GM03348 (cell line): Measurements from ENCODE around the gene AFF2.
"Not testable (repeated sequence)": the region's sequence is repeated elsewhere in the genome, so short reads cannot be mapped to it uniquely, and the experiment has no call there.

ENCODE experiments used
- DNase-seq: peaks from one replicate; pipeline ENCODE4 v3.0.0; 2012; ENCODE audit warnings: low spot score

AFF2 gene

GRCh38 chrX:148643460-148643859 is 143.0 kb downstream of the AFF2 start:
- DNase-seq: no peak

DNA sequence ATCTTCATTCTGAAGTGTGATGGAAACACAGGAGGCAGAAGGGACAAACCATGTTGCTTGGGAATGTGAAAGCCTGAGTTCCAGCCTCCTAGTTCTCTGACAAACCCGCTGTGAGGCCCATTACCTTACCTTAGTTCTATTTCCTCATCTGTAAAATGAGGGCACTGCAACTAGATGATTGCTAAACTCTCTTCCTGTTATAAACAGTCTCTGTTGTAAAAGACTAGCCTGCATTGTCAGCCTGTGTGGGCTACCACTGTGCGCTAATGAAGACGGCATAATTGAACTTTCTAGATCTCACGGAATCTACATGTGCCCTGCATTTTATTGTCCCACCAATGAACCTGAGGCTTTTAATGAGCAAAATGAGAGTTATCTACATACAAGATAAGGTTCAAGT is 147.2 kb downstream of the AFF2 start:
- no peak for DNase-seq

DNA sequence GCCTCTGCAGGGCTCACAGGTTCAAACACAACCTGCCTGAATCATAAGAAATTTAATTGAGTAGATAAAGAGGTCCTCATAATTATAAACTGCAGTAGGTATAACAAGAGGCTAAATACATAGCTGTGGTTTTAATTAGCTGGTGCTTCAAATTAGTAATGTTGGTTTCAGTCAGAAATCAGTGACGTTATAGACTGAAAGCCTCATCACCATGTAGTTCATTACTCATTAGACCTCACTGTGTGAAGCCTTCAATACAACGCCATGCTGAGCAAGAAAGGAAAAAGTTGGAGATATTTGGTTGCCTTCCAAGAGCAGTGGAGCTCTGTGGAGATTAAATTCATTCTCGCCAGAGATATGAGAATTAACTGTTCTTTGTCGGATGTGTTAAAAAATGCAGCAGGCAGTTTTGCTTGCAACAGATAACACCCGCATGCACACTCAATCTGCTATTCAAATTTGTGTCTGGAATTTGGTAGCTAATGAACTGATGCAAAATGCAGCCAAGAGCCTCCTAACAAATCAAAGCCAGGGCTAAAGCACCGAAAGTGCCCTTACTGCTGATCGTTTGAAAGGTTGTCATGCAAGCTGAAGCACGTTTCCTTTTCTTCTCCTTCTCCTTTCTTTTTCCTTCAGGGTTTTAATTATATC is 148.9 kb downstream of the AFF2 start:
- peak; percentile 1 for DNase-seq

DNA sequence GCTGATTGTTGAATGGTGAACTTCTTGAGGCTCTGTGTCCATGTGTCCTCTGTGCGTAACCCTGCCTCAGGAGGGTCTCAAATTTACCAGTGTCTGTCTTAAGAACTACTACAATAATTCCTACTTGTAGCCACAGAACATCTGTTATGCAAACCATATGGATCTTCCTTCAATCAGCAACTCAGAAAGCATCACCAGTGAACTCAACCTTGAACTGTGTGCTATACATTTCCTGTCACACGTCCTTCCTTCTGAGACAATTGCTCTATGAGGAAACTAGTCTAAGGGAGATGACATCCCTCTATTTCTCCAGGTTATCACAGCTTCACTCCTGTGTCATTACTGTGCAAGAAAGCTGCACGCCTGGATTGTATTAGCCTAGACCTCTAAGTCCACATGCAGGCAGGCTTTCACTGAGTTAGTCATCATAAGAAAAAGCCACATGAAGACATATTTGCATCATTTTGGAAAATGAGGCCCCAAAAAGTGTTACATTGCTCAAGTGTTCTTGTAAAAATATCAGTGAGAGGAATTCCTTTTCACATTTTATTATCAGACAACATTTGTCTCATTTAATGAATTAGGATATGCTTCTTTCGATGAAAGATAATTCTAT is 157.8 kb downstream of the AFF2 start:
- DNase-seq: peak; percentile 6

DNA sequence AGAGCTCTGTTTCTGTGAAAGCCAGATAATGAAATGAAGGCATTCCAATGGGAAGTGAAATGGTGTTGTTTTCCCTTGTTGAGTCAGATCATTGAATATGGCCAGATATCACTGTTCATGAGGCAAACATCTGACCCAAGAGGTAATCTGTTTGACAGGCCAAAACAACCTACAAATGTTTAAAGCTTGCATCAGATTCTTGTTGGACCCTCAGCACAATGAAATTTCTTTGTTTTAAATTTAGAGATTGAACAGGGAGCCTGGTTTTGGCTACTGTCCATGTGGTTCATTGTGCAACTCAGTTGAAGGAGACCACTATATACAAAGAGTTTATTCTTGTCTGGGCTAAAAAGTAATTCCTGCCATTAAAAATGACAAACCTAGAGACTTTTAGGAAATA is 159.1 kb downstream of the AFF2 start:
- DNase-seq: no peak

GRCh38 chrX:148661035-148661434 is 160.6 kb downstream of the AFF2 start:
- peak; percentile 2 for DNase-seq

DNA sequence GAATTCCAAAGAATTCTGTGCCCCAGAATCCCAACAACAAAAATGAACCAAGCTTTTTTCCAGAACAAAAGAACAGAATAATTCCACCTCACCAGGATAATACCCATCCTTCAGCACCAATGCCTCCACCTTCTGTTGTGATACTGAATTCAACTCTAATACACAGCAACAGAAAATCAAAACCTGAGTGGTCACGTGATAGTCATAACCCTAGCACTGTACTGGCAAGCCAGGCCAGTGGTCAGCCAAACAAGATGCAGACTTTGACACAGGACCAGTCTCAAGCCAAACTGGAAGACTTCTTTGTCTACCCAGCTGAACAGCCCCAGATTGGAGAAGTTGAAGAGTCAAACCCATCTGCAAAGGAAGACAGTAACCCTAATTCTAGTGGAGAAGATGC is 161.6 kb downstream of the AFF2 start:
- no peak for DNase-seq

DNA sequence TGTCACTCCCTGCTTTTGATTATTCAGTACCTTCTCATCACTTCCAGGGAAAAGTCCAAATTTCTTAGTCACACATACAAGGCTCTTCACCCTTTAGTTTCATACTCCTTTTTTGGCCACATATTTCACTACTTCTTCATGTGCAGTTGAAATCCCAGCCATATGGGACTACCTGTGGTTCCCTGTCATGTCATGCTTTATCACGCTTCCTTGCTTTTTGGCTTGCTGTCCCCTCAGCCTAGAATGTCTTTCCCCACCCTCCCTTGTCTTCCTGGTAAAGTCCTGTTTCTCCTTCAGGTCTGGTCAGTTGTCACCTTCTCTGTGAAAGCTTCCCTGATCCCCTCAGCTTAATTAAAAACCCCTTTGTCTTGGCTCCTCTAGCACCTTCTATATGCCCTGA is 163.8 kb downstream of the AFF2 start:
- DNase-seq: no peak

GRCh38 chrX:148664995-148665394 is 164.6 kb downstream of the AFF2 start:
- DNase-seq: no peak

DNA sequence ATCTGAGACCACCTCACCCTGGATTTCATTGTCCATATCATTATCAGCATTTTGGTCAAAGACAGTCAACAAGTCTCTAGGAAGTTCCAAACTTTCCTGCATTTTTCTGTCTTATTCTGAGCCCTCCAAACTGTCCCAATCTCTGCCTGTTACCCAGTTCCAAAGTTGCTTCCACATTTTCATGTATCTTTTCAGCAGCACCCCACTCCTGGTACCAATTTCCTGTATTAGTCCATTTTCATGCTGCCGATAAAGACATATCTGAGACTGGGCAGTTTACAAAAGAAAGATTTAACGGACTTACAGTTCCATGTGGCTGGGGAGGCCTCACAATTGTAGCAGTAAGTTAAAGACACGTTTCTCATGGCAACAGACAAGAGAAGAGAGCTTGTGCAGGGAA is 168.8 kb downstream of the AFF2 start:
- not testable (repeated sequence) for DNase-seq

DNA sequence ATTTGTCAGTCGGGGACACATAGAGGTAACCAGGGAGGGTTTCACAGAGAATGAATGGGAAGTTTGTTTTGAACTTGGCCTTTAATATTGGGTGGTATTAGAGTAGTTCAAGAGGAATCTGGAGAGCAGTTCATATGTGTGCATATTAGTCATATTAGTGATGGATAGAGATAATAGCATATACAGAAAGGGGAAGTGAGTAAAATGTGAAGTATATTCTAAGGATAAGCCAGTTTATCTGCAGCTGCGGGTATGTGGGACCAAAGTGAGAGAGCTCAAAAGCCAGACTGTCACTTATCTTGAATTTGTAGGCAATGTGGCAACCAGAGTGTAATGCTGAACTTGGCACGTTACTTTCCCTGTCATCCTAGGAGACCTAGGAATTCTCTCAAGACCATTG is 169.9 kb downstream of the AFF2 start:
- no peak for DNase-seq

DNA sequence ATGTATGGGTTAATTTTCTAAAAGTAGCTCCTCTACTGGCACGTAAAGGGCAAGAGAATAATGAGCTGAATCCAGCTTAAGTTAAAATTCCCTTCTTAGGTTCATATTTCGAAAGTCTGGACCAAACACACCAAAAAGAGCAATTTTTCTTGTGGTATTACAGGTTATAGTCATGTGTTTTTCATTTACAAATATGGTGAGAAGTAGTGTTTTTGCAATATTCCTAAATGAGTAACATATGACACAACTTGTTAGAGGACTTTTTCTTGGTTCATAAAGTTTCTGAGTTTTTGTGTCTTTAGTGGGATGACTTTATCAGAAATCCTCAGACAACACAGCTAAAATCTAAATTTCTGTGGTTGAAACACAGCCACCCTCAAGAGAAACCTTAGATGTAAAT is 172.1 kb downstream of the AFF2 start:
- peak; percentile 3 for DNase-seq

GRCh38 chrX:148681605-148682004 is 181.2 kb downstream of the AFF2 start:
- DNase-seq: no peak

DNA sequence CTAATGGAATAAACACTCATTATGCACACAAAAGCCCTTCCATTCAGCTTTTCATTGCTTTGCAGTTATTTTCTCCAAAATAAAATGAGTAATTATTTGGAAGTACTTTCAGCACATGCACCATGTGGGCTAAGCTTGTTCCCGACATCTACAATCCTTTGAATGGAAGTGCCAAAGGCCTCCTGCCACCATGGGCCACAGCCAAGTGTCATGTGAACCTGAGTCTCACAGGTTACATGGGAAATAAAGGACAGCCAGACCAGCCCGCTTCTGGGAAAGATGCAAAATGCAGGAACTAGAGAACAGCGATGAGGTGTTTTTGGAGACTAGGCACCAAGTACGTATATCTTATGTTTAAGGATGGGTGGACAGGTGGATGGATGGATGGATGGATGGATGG is 181.8 kb downstream of the AFF2 start:
- no peak for DNase-seq

DNA sequence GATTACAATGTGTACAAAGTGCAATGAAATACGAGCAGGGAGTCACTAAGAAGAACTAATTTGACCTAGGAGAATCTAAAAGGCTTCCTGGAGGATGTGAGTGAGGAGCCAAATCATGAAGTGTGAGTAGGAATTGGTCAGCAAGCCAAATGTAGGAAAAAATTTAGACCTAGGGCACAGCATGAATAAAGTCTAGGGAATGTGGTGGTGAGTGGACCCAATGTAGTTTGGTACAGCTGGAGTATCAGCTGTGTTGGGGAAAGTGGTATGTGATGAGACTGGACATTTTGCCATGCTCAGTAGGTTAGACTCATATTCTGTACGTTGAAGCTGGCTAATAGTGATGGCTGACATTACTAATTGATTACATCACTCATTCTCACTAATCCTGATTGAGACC is 191.0 kb downstream of the AFF2 start:
- peak; percentile 5 for DNase-seq

DNA sequence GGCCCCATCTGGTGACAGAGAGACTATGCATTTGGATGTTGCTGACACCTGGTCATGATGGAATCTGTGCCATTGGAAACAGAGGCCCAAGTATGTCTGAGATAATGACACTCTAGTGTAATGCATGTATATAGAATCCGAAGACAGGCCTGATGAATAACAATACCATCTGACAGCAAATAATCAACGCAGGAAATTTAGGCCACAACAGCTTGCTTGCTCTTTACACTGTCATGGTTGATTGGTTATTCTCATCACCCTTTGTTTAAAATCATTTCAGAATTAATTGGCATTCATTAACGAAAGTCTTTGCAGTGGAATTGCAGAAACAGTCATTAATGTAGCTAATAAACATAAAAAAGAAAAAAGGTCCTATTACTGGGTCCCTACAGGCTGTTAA is 194.8 kb downstream of the AFF2 start:
- DNase-seq: no peak

DNA sequence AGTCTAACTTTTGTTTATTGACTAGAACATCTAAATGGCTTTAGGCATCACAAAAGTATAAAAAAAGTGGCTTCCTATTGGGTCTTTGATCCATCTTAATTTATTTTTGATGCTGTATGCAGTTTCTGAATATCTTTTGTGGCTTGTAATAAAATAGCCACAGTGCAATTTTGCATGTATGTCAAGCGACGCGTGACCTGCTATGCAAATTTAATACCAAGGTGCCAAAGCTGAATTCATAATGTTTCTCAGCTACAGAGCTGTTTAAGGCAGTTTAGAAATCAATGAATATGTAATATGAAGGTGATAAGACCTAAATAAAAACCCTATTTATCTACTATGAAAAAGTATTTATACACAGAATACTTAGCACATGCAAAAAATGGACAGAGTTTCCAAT is 197.8 kb downstream of the AFF2 start:
- no peak for DNase-seq

DNA sequence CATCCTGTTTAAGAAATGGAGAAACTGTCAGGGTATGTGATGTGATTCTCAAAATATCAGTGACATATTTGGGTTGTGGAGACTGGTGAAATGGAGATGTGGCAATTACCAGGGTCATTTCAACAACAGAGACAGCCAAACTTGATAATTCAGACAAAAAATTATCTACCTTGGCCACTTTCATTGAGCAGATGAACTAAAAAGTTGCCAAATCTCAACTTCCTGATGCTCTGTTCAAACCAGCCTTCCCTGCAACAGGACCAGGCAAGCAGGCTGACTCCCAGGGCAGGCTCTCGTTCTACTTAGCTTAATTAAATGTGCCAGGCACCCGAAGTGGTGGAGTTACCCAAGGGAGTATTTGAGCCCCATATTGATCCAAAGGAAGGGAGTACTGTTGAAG is 199.6 kb downstream of the AFF2 start:
- DNase-seq: no peak

DNA sequence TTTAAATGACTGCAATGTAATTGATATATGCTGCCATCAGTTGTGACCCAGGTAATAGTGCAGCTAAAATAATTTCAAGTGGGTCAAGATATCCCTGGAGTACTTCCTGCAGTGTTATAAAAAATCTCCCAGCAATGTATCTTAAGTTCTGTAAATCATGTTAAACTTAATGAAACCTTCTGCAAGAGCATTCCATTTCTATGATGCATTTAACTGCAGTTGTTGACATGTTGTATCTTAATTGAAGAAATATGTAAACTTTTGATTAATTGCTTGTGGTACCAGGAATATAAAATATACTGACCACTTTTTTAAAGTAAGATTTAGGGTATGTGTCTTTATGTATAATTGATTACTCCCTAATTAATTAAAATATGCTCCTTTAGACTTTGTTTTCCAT is 213.6 kb downstream of the AFF2 start:
- DNase-seq: no peak

GRCh38 chrX:148715361-148715760 is 214.9 kb downstream of the AFF2 start:
- DNase-seq: no peak

DNA sequence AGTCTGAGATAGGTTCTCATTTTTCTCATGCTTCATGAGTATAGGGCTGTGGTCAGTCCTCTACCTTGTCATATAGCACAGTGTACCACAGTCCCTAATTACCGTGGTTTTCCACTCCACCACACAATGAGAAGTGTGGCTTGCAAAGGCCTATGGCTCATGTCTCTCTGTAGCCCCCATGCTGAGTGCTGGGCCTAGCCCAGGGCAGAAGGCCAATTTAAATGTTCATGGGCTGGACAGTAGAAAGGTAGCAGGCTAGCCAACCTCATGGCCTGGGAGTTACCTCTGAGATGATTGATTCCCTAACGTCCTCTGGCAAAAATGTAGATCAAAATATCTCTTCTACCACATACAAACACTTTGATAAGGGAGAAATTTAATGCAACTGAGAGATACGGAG is 222.5 kb downstream of the AFF2 start:
- no peak for DNase-seq

DNA sequence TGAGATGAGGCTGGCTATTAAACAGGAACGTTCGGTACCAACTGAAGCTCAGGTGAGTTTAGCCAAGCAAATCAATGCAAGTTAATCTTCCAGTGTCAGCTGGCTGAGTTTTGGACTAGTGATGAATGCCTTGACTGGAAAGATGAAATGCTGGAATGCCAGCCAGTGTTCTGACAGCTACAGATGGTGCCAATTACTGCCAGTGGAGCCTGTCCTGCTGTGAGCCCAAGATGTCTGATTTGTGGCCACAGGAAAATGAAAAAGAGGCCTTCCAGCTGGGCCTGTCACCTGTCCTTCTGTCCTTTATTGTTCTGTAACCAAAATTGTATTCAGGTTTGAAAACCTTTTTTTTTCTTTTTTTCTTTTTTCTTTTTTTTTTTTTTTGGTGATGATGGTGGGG is 223.1 kb downstream of the AFF2 start:
- DNase-seq: no peak

DNA sequence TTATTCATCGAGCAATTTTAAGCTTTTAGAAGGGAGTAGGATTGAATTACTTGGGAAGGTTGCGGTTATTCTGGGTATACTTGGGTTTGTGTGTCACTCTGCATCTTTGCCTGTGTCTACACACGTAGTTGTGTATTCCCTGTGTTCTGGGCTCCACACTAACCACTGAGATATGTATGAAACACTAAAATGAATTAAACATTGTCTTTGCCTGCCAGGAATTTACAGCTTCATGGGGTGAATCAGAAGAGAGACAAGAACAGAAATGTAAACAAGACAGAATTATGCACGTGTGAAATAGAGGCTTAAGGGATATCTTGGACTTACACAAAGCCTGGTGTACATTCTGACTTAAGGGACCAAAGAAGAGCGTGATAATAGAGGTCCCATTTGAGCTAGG is 228.5 kb downstream of the AFF2 start:
- no peak for DNase-seq

DNA sequence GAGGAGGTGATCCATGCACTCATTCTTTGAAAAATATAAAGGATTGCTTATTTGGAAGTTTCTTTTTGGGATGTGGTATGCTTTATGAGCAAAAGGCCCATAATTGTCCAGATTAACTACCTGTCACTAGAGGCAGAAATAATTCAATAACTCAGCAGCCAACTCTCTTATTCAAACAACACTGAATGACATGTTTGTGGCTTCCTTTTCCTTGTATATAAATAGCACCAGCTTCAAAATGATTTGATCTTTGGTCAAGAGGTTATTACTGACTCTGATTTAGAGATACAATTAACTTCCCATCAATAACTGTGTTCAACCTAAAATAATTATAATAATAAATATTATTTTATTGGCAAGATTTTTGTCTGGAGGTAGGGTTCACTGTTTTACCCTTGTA is 232.3 kb downstream of the AFF2 start:
- no peak for DNase-seq
